Ovary (tissue), 3 donors: Measurements from ENCODE around the gene TSSC4.

Experiments
- CTCF ChIP-seq, 3 donors: fragments of 450-650 bp in 2 of 3; fragments of 200-600 bp in 1 of 3; IDR thresholded peaks; one replicate each; pipeline versions ENCODE4 v1.5.1 to v1.8.0; 2016 to 2022; ENCODE audit warnings: antibody characterized with exemption in 3 of 3, mild to moderate bottlenecking in 1 of 3
- EP300 ChIP-seq: sonication (generic); formaldehyde crosslinking; IDR thresholded peaks from one replicate; pipeline ENCODE4 v1.6.1; 2017; ENCODE audit warnings: antibody characterized with exemption
- POLR2A ChIP-seq: fragments of 450-650 bp; IDR thresholded peaks from one replicate; pipeline ENCODE4 v1.6.1; 2017; ENCODE audit warnings: antibody characterized with exemption, mild to moderate bottlenecking, moderate library complexity
- donor health status: DM: no; HTN: no; CAD: no.

- TF ChIP-seq POLR2A = no peak
- TF ChIP-seq CTCF (IDR thresholded peaks at IDR 0.05) = no peak
- no peak for TF ChIP-seq EP300
These were observed 14.1 kb downstream of the TSSC4 start for GRCh38 chr11:2414616-2415015.
